BLaER1 (cell line): ENCODE results near the gene MPZL1.
A peak's percentile ranks its signal among the peaks of the same experiment; 100 is the strongest.

ENCODE experiments used
- H3K27ac ChIP-seq: shearing (Covaris generic); formaldehyde crosslinking; 2 replicates; pipeline ENCODE4 v1.8.1; 2022
- H3K27me3 ChIP-seq: shearing (Covaris generic); formaldehyde crosslinking; 2 replicates; pipeline ENCODE4 v1.8.1; 2022
- H3K36me3 ChIP-seq: shearing (Covaris generic); formaldehyde crosslinking; 2 replicates; pipeline ENCODE4 v1.8.1; 2022
- H3K4me1 ChIP-seq: shearing (Covaris generic); formaldehyde crosslinking; 2 replicates; pipeline ENCODE4 v1.8.1; 2022
- H3K4me2 ChIP-seq: shearing (Covaris generic); formaldehyde crosslinking; 2 replicates; pipeline ENCODE4 v1.8.1; 2022
- H3K4me3 ChIP-seq: shearing (Covaris generic); formaldehyde crosslinking; 2 replicates; pipeline ENCODE4 v1.8.1; 2022
- H3K9ac ChIP-seq: shearing (Covaris generic); formaldehyde crosslinking; 2 replicates; pipeline ENCODE4 v1.8.1; 2022
- H3K9me3 ChIP-seq: shearing (Covaris generic); formaldehyde crosslinking; 2 replicates; pipeline ENCODE4 v1.8.1; 2022
- H4K20me1 ChIP-seq: shearing (Covaris generic); formaldehyde crosslinking; 2 replicates; pipeline ENCODE4 v1.8.1; 2022
- Cebpa-rat ChIP-seq: shearing (Covaris generic); IDR thresholded peaks from 2 replicates; pipeline ENCODE4 v1.8.1; 2022

Gene MPZL1

DNA sequence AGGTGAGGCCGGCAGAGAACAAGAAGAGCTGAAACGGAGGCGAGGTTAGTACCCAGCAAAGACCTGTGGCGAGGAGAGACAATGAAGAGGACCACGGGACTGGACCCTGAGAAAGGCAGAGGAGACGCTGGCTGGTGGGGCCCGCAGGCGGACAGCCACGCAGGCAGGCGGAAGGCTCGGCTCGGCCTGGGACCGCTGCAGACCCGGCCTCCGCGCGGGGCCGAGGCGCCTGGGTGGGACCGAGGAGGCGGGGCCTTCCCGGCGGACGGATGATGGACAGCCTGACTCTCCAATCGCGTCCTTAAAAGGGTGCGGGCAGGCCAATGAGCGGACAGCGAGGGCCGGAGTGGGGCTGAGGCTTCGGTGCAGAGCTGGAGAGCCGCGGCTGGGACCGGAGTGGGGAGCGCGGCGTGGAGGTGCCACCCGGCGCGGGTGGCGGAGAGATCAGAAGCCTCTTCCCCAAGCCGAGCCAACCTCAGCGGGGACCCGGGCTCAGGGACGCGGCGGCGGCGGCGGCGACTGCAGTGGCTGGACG is at the start of gene MPZL1:
Gene MPZL1, plus strand, starts transcription at position 366 of the 535 bp plus-strand sequence. CDS start 170 bp downstream, outside the sequence.
- peak within 1 kb of the TSS; percentile 98 for H3K4me3 ChIP-seq
- H3K9me3 ChIP-seq: no peaks in the 10 kb centered on the region
- peak within 1 kb of the TSS; percentile 89 for H3K9ac ChIP-seq
- H3K27me3 ChIP-seq: no peaks in the 10 kb centered on the region
- H3K27ac ChIP-seq: peak within 1 kb of the TSS; percentile 86
- H4K20me1 ChIP-seq: peaks cover 40% of the 10 kb centered on the region
- H3K4me2 ChIP-seq: peak within 1 kb of the TSS; percentile 88
- H3K4me1 ChIP-seq: peaks cover 63% of the 10 kb centered on the region
- TF ChIP-seq Cebpa-rat: no peak
- 0 out of 2 replicates have a peak, but pooled peaks cover 4% of the 10 kb centered on the region for H3K36me3 ChIP-seq

DNA sequence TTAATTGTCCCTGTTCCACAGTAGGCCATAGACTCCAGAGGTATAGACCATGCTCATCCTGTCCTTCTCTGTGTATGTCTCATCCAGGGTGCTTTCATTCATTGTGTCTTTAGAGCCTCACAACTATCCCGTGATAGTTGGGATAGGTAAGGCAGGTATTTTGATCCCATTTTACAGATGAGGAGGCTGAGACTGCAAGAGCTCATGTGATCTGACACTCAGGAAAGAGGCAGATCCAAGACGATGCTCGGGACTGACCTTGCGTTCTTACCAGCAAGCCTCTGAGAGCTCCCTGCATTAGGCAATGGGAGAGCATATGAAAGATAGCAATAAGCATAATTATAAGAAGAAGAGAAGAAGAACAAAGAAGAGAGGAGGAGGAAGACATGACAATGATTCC is 49.0 kb upstream of the MPZL1 start:
- peaks cover 100% of the 10 kb centered on the region for H4K20me1 ChIP-seq
- TF ChIP-seq Cebpa-rat: no peak

DNA sequence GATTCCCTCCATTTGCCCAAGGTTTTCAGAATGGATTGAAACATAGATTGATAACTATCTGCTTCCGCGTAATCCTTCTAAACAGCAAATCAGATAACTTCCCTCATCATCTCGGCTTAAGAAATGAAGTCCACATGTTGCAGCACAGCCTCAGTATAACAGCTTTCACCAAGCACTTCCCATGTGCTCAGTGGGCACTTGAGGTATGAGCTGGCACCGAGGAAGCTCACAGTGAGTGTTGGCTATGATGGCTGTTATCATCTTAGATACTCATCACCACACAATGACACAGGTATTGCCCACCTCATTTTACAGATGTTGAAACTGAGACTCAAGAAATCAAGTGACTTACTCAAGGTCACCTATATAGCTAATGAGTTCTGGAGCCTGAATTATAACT is 48.5 kb upstream of the MPZL1 start:
- H3K4me1 ChIP-seq: peaks cover 84% of the 10 kb centered on the region
- peaks cover 99% of the 10 kb centered on the region for H3K36me3 ChIP-seq
- no peak overlapping the region for H3K27ac ChIP-seq
- no peak overlapping the region for H3K4me3 ChIP-seq
- peaks cover 100% of the 10 kb centered on the region for H4K20me1 ChIP-seq
- H3K27me3 ChIP-seq: no peaks in the 10 kb centered on the region
- no peak for TF ChIP-seq Cebpa-rat
- H3K9ac ChIP-seq: no peak overlapping the region
- no peaks in the 10 kb centered on the region for H3K9me3 ChIP-seq
- no peak overlapping the region for H3K4me2 ChIP-seq

More for the DNA sequence above, 49.0 kb upstream of the MPZL1 start:
- Histone ChIP-seq H3K4me2 (no peak overlapping the region), H3K4me3 (no peak overlapping the region), H3K4me1 (peaks cover 87% of the 10 kb centered on the region), H3K36me3 (peaks cover 100% of the 10 kb centered on the region), H3K27ac (no peak overlapping the region), H3K9me3 (no peaks in the 10 kb centered on the region), H3K27me3 (no peaks in the 10 kb centered on the region), H3K9ac (no peak overlapping the region)

DNA sequence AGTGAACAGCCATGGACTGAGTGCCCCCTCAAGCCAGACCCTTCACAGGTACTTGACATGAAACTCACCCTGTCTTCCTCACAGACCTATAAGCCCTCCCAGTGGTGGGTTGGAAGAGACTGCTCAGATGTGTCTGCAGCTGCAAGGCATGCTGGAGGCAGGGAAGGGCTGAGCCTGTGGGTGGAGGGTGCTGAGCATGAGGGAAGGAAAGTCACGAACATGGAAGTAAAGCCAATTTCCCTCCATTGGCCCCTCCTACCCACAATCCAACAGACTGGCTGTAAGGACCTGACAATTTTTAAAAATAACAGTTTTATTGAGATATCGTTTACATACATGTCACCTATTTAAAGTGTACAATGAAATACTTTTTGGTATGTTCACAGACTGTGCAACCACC is 47.6 kb upstream of the MPZL1 start:
- no peak overlapping the region for H3K4me3 ChIP-seq
- peaks cover 100% of the 10 kb centered on the region for H4K20me1 ChIP-seq
- H3K9me3 ChIP-seq: no peaks in the 10 kb centered on the region
- no peaks in the 10 kb centered on the region for H3K27me3 ChIP-seq
- no peak overlapping the region for H3K27ac ChIP-seq
- H3K4me2 ChIP-seq: no peak overlapping the region
- peaks cover 83% of the 10 kb centered on the region for H3K4me1 ChIP-seq
- H3K9ac ChIP-seq: no peak overlapping the region
- peaks cover 98% of the 10 kb centered on the region for H3K36me3 ChIP-seq
- no peak for TF ChIP-seq Cebpa-rat

DNA sequence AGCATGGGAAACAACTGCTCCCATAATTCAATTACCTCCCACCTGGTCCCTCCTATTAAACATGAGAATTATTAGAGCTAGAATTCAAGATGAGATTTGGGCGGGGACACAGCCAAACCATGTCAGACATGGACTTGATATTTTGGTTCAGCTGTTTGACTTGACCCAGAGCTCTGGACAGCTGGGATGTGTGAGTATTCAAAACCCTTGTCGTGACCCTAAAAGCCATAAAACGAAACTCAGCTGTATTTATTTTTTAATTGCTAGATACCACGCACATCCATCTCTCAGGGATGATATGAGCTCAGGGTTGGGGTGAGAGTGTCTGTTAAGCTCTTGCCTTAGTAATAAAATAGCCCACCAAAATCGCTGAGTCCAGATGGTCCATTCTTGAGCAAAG is 46.3 kb upstream of the MPZL1 start:
- H3K4me3 ChIP-seq: no peak overlapping the region
- H3K27me3 ChIP-seq: no peaks in the 10 kb centered on the region
- H3K4me2 ChIP-seq: no peak overlapping the region
- no peak overlapping the region for H3K27ac ChIP-seq
- H3K9ac ChIP-seq: no peak overlapping the region
- peaks cover 98% of the 10 kb centered on the region for H3K36me3 ChIP-seq
- no peak for TF ChIP-seq Cebpa-rat
- peaks cover 83% of the 10 kb centered on the region for H3K4me1 ChIP-seq
- peaks cover 100% of the 10 kb centered on the region for H4K20me1 ChIP-seq
- H3K9me3 ChIP-seq: no peaks in the 10 kb centered on the region

DNA sequence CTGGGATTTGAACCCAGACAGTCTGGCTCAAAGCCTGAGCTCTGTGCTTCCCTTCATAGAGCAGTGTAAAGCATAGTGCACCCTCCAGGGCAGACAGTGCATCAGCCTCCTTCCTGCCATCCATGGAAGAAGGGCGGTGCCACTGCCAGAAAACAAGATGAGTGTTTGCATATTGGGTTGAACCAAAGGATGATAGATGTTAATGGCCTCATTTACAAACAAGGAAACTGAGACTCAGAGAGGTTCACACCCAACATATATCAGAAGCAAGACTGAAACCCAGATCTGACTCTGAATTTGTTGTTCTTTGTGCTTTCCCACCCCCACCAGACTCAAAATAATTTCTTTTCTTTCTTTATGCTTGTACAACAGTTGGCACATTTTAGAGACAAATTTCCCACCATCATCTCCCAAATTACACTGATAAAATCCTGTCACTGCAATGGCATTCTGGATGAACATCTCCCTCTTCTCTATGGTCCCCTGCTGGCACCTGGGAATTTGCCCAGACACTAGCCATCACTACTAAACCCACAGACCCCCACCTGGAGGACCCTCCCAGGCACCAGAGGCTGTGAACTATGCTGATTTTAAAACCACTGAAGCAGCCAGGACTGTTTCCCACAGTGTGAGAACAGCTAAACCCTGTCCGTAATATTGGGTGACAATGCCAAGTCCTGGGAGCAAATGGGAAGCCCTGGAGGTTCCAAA is 45.4 kb upstream of the MPZL1 start:
- no peaks in the 10 kb centered on the region for H3K27me3 ChIP-seq
- no peak overlapping the region for H3K9ac ChIP-seq
- H3K4me3 ChIP-seq: no peak overlapping the region
- no peak overlapping the region for H3K4me2 ChIP-seq
- no peaks in the 10 kb centered on the region for H3K9me3 ChIP-seq
- peaks cover 81% of the 10 kb centered on the region for H3K4me1 ChIP-seq
- no peak overlapping the region for H3K27ac ChIP-seq
- peaks cover 100% of the 10 kb centered on the region for H4K20me1 ChIP-seq
- TF ChIP-seq Cebpa-rat: no peak
- peaks cover 98% of the 10 kb centered on the region for H3K36me3 ChIP-seq

DNA sequence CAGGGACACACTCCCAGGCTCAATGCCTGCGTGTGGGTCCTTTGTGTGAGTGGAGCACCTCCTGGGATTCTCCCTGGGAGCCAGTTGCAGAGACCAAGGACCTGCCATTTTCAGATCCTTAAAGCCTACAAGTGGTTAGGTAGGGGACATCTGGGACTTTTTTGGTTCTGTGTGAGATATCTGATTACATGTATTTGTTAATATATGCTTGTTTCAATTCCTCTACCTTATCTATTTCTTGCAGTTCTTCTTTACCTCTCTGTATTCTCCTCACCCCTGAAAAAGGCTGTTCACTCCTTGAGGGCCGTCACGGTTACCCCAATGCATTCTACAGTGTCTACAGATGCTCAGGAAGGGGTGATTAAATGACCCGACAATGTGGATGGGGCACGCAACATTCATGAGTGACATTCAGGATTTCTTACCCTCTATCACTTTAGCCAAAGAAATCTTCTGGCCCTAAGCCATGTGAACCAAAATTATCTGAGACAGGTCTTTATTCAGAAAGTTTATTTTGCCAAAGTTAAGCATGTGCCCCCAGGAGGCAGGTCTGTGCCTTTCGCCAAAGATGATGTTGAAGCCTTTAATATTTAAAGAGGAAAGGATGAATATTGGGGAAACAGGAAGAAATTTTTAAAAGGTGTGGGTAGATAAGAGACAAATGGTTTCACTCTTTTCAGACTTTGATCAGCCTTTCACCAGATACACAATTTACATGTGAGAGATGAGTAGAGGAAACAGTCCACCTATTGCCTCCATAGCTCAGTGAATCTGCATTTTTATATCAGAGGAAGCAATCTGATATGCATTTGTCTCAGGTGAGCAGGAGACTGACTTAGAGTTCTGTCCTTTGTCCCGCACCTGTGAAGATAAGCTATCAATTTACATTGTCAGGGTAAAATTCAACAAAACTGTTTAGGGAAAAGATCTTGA is 44.6 kb upstream of the MPZL1 start:
- Histone ChIP-seq H4K20me1 (peaks cover 100% of the 10 kb centered on the region), H3K36me3 (peaks cover 98% of the 10 kb centered on the region), H3K27me3 (no peaks in the 10 kb centered on the region), H3K9ac (no peak overlapping the region), H3K9me3 (no peaks in the 10 kb centered on the region), H3K4me3 (no peak overlapping the region), H3K27ac (no peak overlapping the region), H3K4me2 (no peak overlapping the region), H3K4me1 (peaks cover 76% of the 10 kb centered on the region)
- TF ChIP-seq Cebpa-rat: no peak

DNA sequence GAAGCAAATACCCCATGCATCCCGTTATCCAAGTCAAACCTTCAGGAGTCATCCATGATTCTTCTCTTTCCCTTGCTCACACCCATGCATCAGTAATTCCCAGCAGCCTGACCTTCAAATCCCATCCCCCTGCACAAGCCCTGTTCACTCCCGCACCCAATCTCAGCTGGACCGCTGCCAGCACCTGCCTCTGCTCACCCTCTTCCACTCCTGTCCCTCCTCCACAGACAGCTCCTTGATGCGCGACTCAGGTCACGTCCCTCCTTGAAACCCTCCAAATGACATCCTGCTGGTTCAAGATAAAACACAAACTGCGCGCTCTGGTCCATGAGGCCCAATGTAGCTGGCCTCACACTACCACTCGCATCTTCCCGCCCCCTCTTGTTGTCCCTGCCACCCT is 43.4 kb upstream of the MPZL1 start:
- Histone ChIP-seq H3K27ac (no peak overlapping the region), H3K4me2 (no peak overlapping the region), H3K9ac (no peak overlapping the region), H3K27me3 (no peaks in the 10 kb centered on the region), H3K4me1 (peaks cover 79% of the 10 kb centered on the region), H4K20me1 (peaks cover 100% of the 10 kb centered on the region), H3K36me3 (peaks cover 98% of the 10 kb centered on the region), H3K9me3 (no peaks in the 10 kb centered on the region), H3K4me3 (no peak overlapping the region)
- no peak for TF ChIP-seq Cebpa-rat

DNA sequence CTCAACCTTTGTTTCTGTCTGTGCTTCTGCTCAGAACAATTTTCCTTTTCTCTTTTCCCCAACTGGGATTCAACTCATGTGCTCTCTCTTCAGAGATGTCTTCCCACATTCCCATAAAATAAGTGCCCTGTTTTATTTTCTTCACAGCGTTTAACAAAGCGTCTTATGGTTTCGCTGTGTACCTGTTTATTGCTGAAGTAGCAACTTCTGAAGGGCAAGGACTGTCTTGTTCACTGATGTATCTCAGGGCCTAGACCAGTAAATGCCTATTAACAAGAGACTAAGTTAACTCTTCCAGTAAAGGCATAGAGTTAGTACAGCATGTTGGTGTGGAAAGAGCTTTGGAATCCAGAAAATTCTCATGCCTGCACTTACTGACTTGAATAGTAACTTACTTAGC is 42.9 kb upstream of the MPZL1 start:
- peaks cover 79% of the 10 kb centered on the region for H3K4me1 ChIP-seq
- H3K9ac ChIP-seq: no peak overlapping the region
- no peak overlapping the region for H3K4me2 ChIP-seq
- 0 out of 2 replicates have a peak overlapping the region, but pooled peaks have one; percentile 1 for H3K27ac ChIP-seq
- H3K4me3 ChIP-seq: no peak overlapping the region
- no peaks in the 10 kb centered on the region for H3K9me3 ChIP-seq
- H3K27me3 ChIP-seq: no peaks in the 10 kb centered on the region
- peaks cover 98% of the 10 kb centered on the region for H3K36me3 ChIP-seq
- peaks cover 100% of the 10 kb centered on the region for H4K20me1 ChIP-seq
- no peak for TF ChIP-seq Cebpa-rat

DNA sequence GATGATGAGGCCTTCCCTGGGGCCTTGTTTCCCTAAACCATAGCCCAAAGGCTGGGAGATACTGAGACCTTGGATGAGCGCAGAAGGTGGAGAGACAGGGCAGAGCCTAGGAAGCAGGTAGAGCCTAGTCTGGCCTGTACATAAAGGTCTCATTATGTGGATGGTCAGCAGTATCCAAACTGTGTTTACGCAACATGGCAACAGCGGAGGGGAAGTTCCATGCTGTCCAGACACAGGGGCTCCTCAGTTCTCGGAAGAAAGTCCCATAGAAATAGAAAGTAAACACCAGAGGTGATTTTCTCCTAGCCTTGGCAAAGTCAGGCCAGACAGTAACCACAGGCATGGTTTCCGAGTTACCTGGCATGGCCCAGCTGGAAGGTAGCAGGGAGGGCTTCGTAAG is 42.1 kb upstream of the MPZL1 start:
- peaks cover 81% of the 10 kb centered on the region for H3K4me1 ChIP-seq
- peaks cover 100% of the 10 kb centered on the region for H4K20me1 ChIP-seq
- H3K27ac ChIP-seq: 0 out of 2 replicates have a peak overlapping the region, but pooled peaks have one; percentile 1
- H3K9ac ChIP-seq: no peak overlapping the region
- H3K4me3 ChIP-seq: no peak overlapping the region
- H3K4me2 ChIP-seq: no peak overlapping the region
- H3K27me3 ChIP-seq: no peaks in the 10 kb centered on the region
- TF ChIP-seq Cebpa-rat: no peak
- H3K9me3 ChIP-seq: no peaks in the 10 kb centered on the region
- H3K36me3 ChIP-seq: peaks cover 98% of the 10 kb centered on the region
